Upper lobe of left lung (tissue), 4 donors: ENCODE measurements around the gene SREBF1.

Experiments
- CTCF ChIP-seq, 6 experiments: fragments of 450-650 bp in 4 of 6; fragments of 200-600 bp in 2 of 6; sonication (generic) in 2 of 6; IDR thresholded peaks; one replicate each; pipeline ENCODE4 v1.5.1; 2016 to 2019; ENCODE audit warnings: antibody characterized with exemption in 6 of 6
- POLR2A ChIP-seq, 4 donors: fragments of 450-650 bp; IDR thresholded peaks; one replicate each; pipeline ENCODE4 v1.5.1; 2016 to 2017; ENCODE audit warnings: antibody characterized with exemption in 4 of 4, mild to moderate bottlenecking in 2 of 4
- POLR2AphosphoS5 ChIP-seq, 2 donors: sonication (generic); formaldehyde crosslinking; IDR thresholded peaks; one replicate each; pipeline ENCODE4 v1.5.1; 2017; ENCODE audit warnings: antibody characterized with exemption in 2 of 2

- TF ChIP-seq POLR2A (IDR thresholded peaks at IDR 0.05) (no peak), CTCF (IDR thresholded peaks at IDR 0.05) (no peak), POLR2AphosphoS5 (IDR thresholded peaks at IDR 0.05) (no peak)
Measured at GRCh38 chr17:17762744-17763105, 74.1 kb downstream of the SREBF1 start.
